Measurements from ENCODE around the gene CAPZB. TPM values are rescaled to one million over a fixed set of nuclear protein-coding genes. Genes with fewer than 3 reads are reported as not detected.

The CAPZB gene
- total and polyA plus RNA-seq, 2 donors (not counting 3 experiments of a cell fraction or from before 2014, with no cell fraction given), result 196 to 347 TPM

GRCh38 chr1:19347533-19348172 lies 137.7 kb downstream of the CAPZB start:
- Histone ChIP-seq H3K4me3 (replicated peaks in 1 of 3; ENCODE audit: insufficient read depth in 1 of 3, low read depth in 1 of 3, low read length in 3 of 3) (no peak overlapping the region), H3K27me3 (ENCODE audit: control insufficient read depth in 2 of 2, insufficient read depth in 2 of 2, low read length in 2 of 2) (no peaks in the 10 kb centered on the region), H3K36me3 (ENCODE audit: control insufficient read depth in 2 of 2, extremely low read depth in 1 of 2, insufficient read depth in 2 of 2, low read length in 2 of 2) (peaks cover 0 to 43% of the 10 kb centered on the region in 2 experiments), H3K9ac (replicated peaks; ENCODE audit: extremely low read depth, insufficient read depth, low read length) (no peak overlapping the region), H3K4me1 (ENCODE audit: control insufficient read depth, extremely low read depth, insufficient read depth, low read length) (no peaks in the 10 kb centered on the region), H3K27ac (ENCODE audit: insufficient read depth, low read depth, low read length) (no peak overlapping the region), H3K79me2 (ENCODE audit: control insufficient read depth, insufficient read depth, low read length) (no peaks in the 10 kb centered on the region), H2AFZ (ENCODE audit: low read depth, low read length) (no peak overlapping the region), H4K20me1 (replicated peaks; ENCODE audit: control insufficient read depth, extremely low read depth, insufficient read depth, low read length) (no peaks in the 10 kb centered on the region), H3K4me2 (ENCODE audit: insufficient read depth, low read length) (no peak overlapping the region), H3K9me3 (replicated peaks; ENCODE audit: control insufficient read depth, insufficient read depth, low read length) (no peaks in the 10 kb centered on the region), H3K9me1 (replicated peaks; ENCODE audit: control insufficient read depth, extremely low read depth, insufficient read depth, low read length) (no peaks in the 10 kb centered on the region)
- ChIA-PET POLR2A (interaction anchor here (0.5 kb wide), 1 partner anchor 41 kb away, joined by 3 read pairs; no protein-coding TSS in a partner anchor), CTCF (interaction anchor here (0.8 to 10.6 kb wide), 6 partner anchors 11 to 314 kb away, joined by 3 to 99 read pairs (median 4); no protein-coding TSS in a partner anchor)
- TF ChIP-seq GATA2 (IDR thresholded peaks at IDR 0.05; ENCODE audit: insufficient read depth, insufficient read length, low read depth, low read length), result no peak
- BruUV-seq (replicated peaks), result no TSS peak
- intact Hi-C loops (cut with micrococcal nuclease), result no loop called here
- no peak for FAIRE-seq
- dilution Hi-C loops (cut with MboI; ENCODE audit: extremely low pct_ligation_motif_present, low sequenced_read_pairs), result no loop called here
- no peak for DNase-seq (ENCODE audit: low read depth, low spot score)

DNA sequence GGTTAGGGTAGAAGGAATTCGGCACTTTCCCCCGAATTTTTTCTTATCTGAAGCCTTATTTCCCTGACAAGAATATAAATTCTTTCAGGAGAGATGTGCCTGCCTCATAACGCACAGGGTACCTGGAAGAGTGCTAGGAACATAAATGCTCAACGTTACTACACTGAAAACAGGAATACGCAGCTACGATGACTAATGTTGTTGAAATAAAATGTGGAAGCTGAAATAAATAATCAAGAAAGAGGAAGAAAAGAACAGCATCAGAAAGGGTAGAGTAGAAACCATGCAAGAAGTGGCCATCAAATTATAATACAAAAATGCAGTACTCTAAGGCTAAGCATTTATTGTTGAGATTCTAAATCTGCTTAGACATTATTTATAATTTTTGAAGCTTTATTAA lies 139.3 kb downstream of the CAPZB start:
- H3K9me3 ChIP-seq (replicated peaks; ENCODE audit: control insufficient read depth, insufficient read depth, low read length), result no peaks in the 10 kb centered on the region
- H3K9ac ChIP-seq (replicated peaks; ENCODE audit: extremely low read depth, insufficient read depth, low read length), result no peak overlapping the region
- H3K79me2 ChIP-seq (ENCODE audit: control insufficient read depth, insufficient read depth, low read length), result no peaks in the 10 kb centered on the region
- no peak overlapping the region for H2AFZ ChIP-seq (ENCODE audit: low read depth, low read length)
- no peak overlapping the region for H3K4me3 ChIP-seq (replicated peaks in 1 of 3; ENCODE audit: insufficient read depth in 1 of 3, low read depth in 1 of 3, low read length in 3 of 3)
- no peaks in the 10 kb centered on the region for H3K4me1 ChIP-seq (ENCODE audit: control insufficient read depth, extremely low read depth, insufficient read depth, low read length)
- FAIRE-seq, result no peak
- H3K27me3 ChIP-seq (ENCODE audit: control insufficient read depth in 2 of 2, insufficient read depth in 2 of 2, low read length in 2 of 2), result no peaks in the 10 kb centered on the region
- DNase-seq (ENCODE audit: low read depth, low spot score), result no peak
- no peak overlapping the region for H3K4me2 ChIP-seq (ENCODE audit: insufficient read depth, low read length)
- no TSS peak for BruUV-seq (replicated peaks)
- dilution Hi-C loops (cut with MboI; ENCODE audit: extremely low pct_ligation_motif_present, low sequenced_read_pairs) (no loop called here), intact Hi-C loops (cut with micrococcal nuclease) (no loop called here)
- no peaks in the 10 kb centered on the region for H4K20me1 ChIP-seq (replicated peaks; ENCODE audit: control insufficient read depth, extremely low read depth, insufficient read depth, low read length)
- no peak overlapping the region for H3K27ac ChIP-seq (ENCODE audit: insufficient read depth, low read depth, low read length)
- no peaks in the 10 kb centered on the region for H3K9me1 ChIP-seq (replicated peaks; ENCODE audit: control insufficient read depth, extremely low read depth, insufficient read depth, low read length)
- CTCF ChIA-PET, result interaction anchor here (1.0 to 10.6 kb wide), 4 partner anchors 8 to 307 kb away, joined by 3 to 99 read pairs (median 4); no protein-coding TSS in a partner anchor
- H3K36me3 ChIP-seq (ENCODE audit: control insufficient read depth in 2 of 2, extremely low read depth in 1 of 2, insufficient read depth in 2 of 2, low read length in 2 of 2), result peaks cover 0 to 44% of the 10 kb centered on the region in 2 experiments
- POLR2A ChIA-PET, result no interaction called here
- TF ChIP-seq MAX (IDR thresholded peaks at IDR 0.05; ENCODE audit: insufficient read depth, insufficient read length), result no peak
- TF ChIP-seq JUN (IDR thresholded peaks at IDR 0.05; ENCODE audit: borderline replicate concordance, insufficient read depth, insufficient read length, low read depth), result no peak
- no peak for TF ChIP-seq POLR2AphosphoS5 (IDR thresholded peaks at IDR 0.05; ENCODE audit: insufficient read depth, low read depth, low read length)
- no peak for TF ChIP-seq MYC (IDR thresholded peaks at IDR 0.05; ENCODE audit: low read depth, low read length)
- no peak for TF ChIP-seq FOS (IDR thresholded peaks at IDR 0.05; ENCODE audit: borderline replicate concordance, insufficient read depth, low read length)
- TF ChIP-seq CTCF (IDR thresholded peaks at IDR 0.05; ENCODE audit: extremely low read depth in 1 of 2, insufficient read depth in 1 of 2, low read depth in 1 of 2, low read length in 2 of 2), result no peak
- no peak for TF ChIP-seq GATA2 (IDR thresholded peaks at IDR 0.05; ENCODE audit: insufficient read depth, insufficient read length, low read depth, low read length)
- no peak for TF ChIP-seq POLR2A (IDR thresholded peaks at IDR 0.05; ENCODE audit: low read depth, low read length)
- no peak for TF ChIP-seq EZH2 (IDR thresholded peaks at IDR 0.05; ENCODE audit: borderline replicate concordance, low read depth, low read length, severe bottlenecking)
